Superior temporal gyrus (tissue), 1 donor: ENCODE results near the gene TRPM3.

Experiments
- DNase-seq: peaks from one replicate; pipeline ENCODE4 v3.0.0-alpha.2; 2016; ENCODE audit errors: extremely low spot score

Gene TRPM3

DNA sequence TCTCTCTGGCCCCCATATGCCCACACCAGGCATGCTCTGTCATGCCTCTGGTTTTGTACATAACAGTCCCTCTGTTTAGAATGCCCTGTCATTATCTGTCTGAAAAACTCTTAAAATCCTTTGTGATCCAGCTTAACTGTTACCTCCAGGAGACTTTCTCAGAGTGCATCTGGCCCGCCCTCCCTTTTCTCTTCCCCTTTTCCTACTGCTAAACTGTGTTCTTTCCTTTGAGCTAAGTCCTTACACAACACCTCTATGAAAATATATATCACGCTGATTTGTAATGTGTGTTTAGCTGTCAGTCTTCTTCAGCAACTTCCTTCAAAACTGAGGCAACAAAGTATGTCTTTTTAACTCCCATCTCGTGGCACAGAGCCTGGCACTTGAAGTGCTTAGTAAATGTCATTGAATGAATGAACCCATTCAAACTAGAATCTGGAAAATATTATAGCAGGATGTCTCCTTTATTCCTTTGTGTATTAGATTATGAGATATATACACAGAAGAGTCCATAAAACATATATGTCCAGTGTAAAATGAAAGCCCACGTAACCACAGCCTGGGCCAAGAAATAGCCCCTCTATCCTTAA, 540.7 kb downstream of the TRPM3 start:
- no peak for DNase-seq

GRCh38 chr9:70579686-70580085, 541.7 kb downstream of the TRPM3 start:
- DNase-seq: no peak

DNA sequence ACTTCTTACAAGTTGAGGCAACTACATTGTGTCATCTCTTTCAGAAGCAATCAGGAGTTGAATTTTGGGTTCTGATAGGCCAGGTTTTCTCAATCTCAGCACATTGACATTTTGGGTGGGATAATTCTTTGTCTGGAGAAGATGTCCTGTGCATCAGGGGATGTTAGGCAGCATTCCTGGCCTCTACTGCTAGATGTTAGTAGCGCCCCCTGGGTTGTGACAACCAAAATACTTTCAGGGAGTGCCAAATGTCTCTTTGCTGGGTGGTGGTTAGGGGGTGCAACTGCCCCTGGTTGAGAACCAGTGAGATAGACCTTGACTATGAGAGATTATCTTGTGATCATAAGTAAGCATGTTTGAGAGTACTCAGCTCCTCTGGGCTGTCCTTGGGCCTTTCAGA, 542.7 kb downstream of the TRPM3 start:
- DNase-seq: no peak

GRCh38 chr9:70577671-70578070, 543.8 kb downstream of the TRPM3 start:
- DNase-seq: no peak

DNA sequence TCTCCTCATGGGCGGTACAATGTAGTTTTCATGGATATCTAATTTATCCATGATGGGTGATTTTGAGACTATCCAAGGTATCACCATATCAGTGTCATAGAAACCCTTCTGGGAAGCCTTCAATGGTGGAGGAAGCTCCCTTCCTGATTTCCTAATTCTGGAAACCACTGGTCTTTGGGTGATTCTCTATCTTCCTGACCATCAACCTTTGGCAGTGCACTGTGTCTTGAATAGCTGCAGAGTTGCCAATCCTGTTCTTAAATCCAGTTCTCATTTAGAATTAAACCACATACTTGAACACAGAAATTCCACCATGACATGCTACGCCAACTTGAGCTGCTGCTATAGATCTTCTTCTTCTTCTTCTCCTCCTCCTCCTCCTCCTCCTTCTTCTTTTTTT, 545.3 kb downstream of the TRPM3 start:
- no peak for DNase-seq

DNA sequence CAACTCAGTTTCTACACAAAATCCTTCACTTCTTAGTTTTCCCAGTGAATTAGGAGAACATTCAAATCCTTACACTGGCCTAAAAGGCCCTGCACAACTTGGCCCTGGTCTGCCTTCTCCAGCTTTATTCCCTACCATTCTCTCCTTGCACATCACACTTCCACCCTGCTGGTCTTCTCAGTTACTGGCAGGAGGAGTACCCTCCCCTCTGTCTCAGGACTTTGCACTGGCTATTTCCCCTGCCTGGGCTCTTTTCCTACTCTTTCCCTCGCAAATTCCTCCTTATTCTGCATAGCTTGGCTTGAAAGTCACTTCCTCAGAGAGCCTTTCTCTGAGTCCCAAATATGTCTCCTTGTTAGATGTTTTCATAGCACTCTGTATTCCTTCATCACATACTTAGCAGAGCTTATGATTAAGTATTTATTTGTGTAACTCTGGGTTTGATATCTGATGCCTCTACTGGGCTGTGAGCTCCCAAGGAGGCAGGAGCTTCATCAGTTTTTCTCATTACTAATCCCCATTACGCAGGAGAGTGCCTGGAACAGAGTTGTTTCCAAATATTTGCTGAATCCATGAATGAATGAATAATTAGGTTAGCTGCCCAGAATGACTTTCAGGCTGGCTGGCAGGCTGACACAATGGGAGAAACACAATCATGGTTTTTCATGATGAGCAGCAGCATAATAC, 547.1 kb downstream of the TRPM3 start:
- DNase-seq: no peak

GRCh38 chr9:70573308-70573707, 548.1 kb downstream of the TRPM3 start:
- no peak for DNase-seq

DNA sequence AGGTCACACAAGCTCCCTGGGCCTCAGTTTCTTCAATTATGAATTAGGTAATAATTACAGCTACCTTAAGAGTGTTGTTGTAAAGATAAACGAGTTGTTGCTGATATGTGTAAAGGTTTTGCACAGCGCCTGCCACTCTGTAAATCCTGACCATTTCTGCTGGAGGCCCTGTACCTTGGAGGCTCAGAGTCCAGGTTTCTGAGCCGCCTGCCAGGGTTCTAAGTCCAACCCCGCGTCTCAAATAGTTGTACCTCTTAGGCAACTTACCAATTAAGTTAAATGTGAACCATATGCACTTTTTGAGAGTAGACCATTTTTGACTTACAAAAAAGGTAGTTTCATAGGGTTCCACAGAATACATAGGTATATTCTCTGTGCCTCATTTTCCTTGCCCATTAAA, 550.2 kb downstream of the TRPM3 start:
- DNase-seq: no peak

DNA sequence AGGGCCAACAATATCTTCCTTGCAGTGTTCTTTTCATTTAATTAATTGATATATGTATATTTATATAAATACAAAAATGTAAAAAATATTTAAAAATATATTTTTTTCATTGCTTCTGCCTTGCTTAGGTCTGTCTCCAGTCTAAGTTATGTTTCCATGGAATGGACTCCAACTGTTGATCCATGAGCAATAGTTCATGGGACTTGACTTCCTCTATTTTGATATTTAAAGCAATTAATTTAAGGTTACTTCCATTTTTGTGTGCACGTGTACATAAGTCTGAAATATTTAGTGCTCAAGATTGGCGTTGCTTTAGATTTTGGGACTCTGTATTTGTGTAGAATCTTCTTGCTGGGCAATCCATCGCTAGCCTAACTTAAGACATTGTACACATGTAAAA, 551.6 kb downstream of the TRPM3 start:
- no peak for DNase-seq

GRCh38 chr9:70569070-70569772, 552.2 kb downstream of the TRPM3 start:
- no peak for DNase-seq

DNA sequence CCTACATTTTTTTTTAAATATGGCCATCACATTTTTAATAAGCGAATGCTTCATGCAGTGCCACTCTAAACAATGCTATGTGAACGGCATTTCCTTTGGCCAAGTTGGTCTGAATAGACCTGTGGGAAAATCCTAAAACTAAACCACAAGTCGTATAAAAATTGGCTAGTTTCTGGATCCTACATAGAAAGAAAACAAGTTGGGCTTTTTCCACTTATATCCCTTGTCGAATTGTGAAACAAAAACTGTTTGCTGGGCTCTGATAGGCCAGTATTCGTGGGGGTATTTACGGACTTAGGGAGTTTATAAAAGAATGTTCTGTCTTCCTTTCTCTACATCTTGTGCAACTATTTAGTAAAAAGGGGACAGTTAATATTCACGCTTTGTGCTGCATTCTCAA, 553.9 kb downstream of the TRPM3 start:
- no peak for DNase-seq

- no peak for DNase-seq
Observed at GRCh38 chr9:70566751-70567150, 554.7 kb downstream of the TRPM3 start.

GRCh38 chr9:70566066-70566465, 555.4 kb downstream of the TRPM3 start:
- no peak for DNase-seq

GRCh38 chr9:70564468-70565335, 556.7 kb downstream of the TRPM3 start:
- no peak for DNase-seq

- no peak for DNase-seq
Observed at GRCh38 chr9:70563431-70564204, 557.8 kb downstream of the TRPM3 start.

- no peak for DNase-seq
Observed at GRCh38 chr9:70563010-70563409, 558.4 kb downstream of the TRPM3 start.

- DNase-seq: no peak
Observed at GRCh38 chr9:70561786-70562395, 559.5 kb downstream of the TRPM3 start.

- no peak for DNase-seq
Observed at GRCh38 chr9:70561111-70561510, 560.3 kb downstream of the TRPM3 start.

DNA sequence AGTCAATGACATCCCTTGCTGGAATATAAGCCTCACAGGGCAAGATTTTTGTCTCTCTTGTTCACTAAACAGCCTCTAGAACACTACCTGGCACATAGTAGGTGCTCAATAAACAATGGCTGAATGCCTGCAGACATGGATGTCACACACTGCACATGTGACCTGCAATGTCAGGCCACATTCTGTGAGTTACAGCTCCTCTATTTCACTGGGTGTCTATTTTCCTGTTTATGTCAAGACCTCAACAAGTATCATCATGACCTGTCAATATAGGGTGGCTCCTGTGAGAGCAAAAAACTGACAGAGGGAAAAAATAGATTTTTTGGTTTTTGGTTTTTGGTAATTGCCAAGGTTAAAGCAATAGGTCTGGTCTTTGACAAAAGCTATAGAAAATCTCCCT, 562.3 kb downstream of the TRPM3 start:
- DNase-seq: no peak

DNA sequence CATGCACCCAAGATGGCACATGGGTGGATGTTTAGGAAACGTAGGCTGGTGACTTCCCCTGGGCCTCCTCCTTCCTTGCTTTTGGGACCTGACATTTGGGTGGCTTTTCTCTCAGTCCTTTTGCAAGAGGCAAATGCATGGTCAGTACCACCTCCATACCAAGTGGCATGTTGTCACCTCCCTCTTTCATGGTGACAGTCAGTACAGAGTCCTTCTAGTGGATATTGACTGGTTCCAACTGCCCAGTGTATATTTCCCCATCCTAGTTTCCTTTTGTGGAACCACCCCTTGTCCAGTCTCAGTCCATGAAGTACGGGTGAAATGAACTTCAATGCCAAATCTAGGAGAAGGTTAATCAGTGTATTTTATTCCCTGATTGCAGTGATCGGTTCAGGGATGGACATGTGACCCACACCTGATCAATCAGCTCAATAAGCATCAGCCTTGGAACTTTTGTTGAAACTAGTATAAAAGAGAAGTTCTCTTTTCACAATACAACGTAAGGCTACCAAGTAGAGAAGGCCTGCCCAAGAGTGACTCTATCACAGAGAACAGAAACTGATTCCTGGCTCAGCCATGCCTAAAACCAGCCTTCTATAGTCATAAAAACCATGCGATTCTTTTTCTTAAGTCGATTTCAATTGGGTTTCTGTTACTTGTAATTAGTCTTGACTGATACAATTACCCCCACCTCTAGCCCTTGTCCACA, 563.6 kb downstream of the TRPM3 start:
- no peak for DNase-seq
